Fibroblast of the aortic adventitia (primary cell): ENCODE results near the gene ACSL3. TPM values are rescaled to one million over a fixed set of nuclear protein-coding genes. Genes with fewer than 3 reads are reported as not detected.

Experiments used
- DNase-seq: peaks from one replicate; pipeline ENCODE4 v3.0.0-alpha.2; 2010; ENCODE audit warnings: low read depth
- H3K4me3 ChIP-seq: 2 replicates; pipeline ENCODE4 v1.5.1; 2011; ENCODE audit warnings: low read depth, mild to moderate bottlenecking, control low read depth, low read length, moderate library complexity
- CTCF ChIP-seq: IDR thresholded peaks from 2 replicates; pipeline ENCODE4 v1.5.1; 2011; ENCODE audit warnings: mild to moderate bottlenecking, low read length, control low read depth, inconsistent platforms; ENCODE audit not compliant: insufficient read depth
- total RNA-seq: library from RNA; depleted of rRNA; stranded (reverse); fragments of >200 nt; gene quantifications from 2 replicates; pipeline ENCODE4 v1.2.3, GENCODE V29; 2012; ENCODE audit warnings: low replicate concordance

Gene ACSL3
- total RNA-seq, 1 donor, result 88.5 TPM

- no peak for TF ChIP-seq CTCF
- DNase-seq, result no peak
- H3K4me3 ChIP-seq, result no peak overlapping the region
Observed at GRCh38 chr2:222944971-222945740, 84.3 kb downstream of the ACSL3 start.

GRCh38 chr2:222945887-222946286 is 85.1 kb downstream of the ACSL3 start:
- TF ChIP-seq CTCF, result no peak
- no peak overlapping the region for H3K4me3 ChIP-seq
- no peak for DNase-seq

GRCh38 chr2:222946700-222947287 is 86.0 kb downstream of the ACSL3 start:
- no peak for DNase-seq
- TF ChIP-seq CTCF, result no peak
- no peak overlapping the region for H3K4me3 ChIP-seq

- no peak for TF ChIP-seq CTCF
- DNase-seq, result no peak
- H3K4me3 ChIP-seq, result no peak overlapping the region
Observed at GRCh38 chr2:222949073-222949472, 88.2 kb downstream of the ACSL3 start.

- no peak for TF ChIP-seq CTCF
- no peak overlapping the region for H3K4me3 ChIP-seq
- DNase-seq, result no peak
Observed at GRCh38 chr2:222949690-222950323, 89.0 kb downstream of the ACSL3 start.

- TF ChIP-seq CTCF, result no peak
- H3K4me3 ChIP-seq, result no peak overlapping the region
- peak; percentile 30 for DNase-seq
Observed at GRCh38 chr2:222950638-222951285, 89.9 kb downstream of the ACSL3 start.
